WERI-Rb-1 (cell line): ENCODE measurements around the gene RNF180.
"Not testable (repeated sequence)": the region's sequence is repeated elsewhere in the genome, so short reads cannot be mapped to it uniquely, and the experiment has no call there.

Experiments
- DNase-seq: peaks from one replicate; pipeline ENCODE4 v3.0.0-alpha.2; 2020
- H3K27ac ChIP-seq: fragments of 250-450 bp; sonication (Bioruptor Pico); 2 replicates; pipeline ENCODE4 v1.5.1; 2020; ENCODE audit warnings: mild to moderate bottlenecking, moderate library complexity
- H3K27me3 ChIP-seq: fragments of 250-450 bp; sonication (Bioruptor Pico); 2 replicates; pipeline ENCODE4 v1.5.1; 2021; ENCODE audit warnings: mild to moderate bottlenecking, low read depth, moderate library complexity; ENCODE audit not compliant: insufficient read depth, severe bottlenecking
- H3K36me3 ChIP-seq: fragments of 250-450 bp; sonication (Bioruptor Pico); 2 replicates; pipeline ENCODE4 v1.5.1; 2020; ENCODE audit warnings: mild to moderate bottlenecking, moderate library complexity
- H3K4me3 ChIP-seq: 2 replicates; pipeline ENCODE4 v1.5.1; 2011; ENCODE audit warnings: low read depth, mild to moderate bottlenecking, control low read depth, low read length
- H3K9me3 ChIP-seq: fragments of 250-450 bp; sonication (Bioruptor Pico); 2 replicates; pipeline ENCODE4 v1.5.1; 2021; ENCODE audit warnings: mild to moderate bottlenecking, moderate library complexity; ENCODE audit not compliant: severe bottlenecking
- TF ChIP-seq, protein P1 (sequence below): IDR thresholded peaks from 2 replicates; pipeline ENCODE4 v1.5.1; 2011; ENCODE audit warnings: low read depth, mild to moderate bottlenecking, control low read depth, inconsistent platforms, low read length

Gene RNF180

GRCh38 chr5:64213011-64213410 is 47.4 kb downstream of the RNF180 start:
- TF ChIP-seq, protein P1, sequence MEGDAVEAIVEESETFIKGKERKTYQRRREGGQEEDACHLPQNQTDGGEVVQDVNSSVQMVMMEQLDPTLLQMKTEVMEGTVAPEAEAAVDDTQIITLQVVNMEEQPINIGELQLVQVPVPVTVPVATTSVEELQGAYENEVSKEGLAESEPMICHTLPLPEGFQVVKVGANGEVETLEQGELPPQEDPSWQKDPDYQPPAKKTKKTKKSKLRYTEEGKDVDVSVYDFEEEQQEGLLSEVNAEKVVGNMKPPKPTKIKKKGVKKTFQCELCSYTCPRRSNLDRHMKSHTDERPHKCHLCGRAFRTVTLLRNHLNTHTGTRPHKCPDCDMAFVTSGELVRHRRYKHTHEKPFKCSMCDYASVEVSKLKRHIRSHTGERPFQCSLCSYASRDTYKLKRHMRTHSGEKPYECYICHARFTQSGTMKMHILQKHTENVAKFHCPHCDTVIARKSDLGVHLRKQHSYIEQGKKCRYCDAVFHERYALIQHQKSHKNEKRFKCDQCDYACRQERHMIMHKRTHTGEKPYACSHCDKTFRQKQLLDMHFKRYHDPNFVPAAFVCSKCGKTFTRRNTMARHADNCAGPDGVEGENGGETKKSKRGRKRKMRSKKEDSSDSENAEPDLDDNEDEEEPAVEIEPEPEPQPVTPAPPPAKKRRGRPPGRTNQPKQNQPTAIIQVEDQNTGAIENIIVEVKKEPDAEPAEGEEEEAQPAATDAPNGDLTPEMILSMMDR = no peak
- Histone ChIP-seq H3K27ac (no peak overlapping the region), H3K4me3 (no peak overlapping the region), H3K9me3 (no peaks in the 10 kb centered on the region), H3K27me3 (no peaks in the 10 kb centered on the region), H3K36me3 (no peaks in the 10 kb centered on the region)
- DNase-seq = no peak

DNA sequence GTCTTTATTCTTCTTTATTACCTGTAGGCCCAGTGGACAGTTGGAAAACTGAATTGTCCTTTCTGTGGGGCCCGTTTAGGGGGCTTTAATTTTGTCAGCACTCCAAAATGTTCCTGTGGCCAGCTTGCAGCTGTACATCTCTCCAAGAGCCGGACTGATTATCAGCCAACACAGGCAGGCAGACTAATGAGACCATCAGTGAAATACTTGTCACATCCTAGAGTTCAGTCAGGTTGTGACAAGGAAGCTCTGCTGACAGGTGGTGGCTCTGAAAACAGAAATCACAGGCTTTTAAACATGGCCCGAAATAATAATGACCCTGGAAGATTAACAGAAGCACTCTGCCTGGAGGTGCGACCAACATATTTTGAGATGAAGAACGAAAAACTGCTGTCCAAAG is 47.9 kb downstream of the RNF180 start:
- H3K9me3 ChIP-seq = no peaks in the 10 kb centered on the region
- TF ChIP-seq, protein P1 = no peak
- no peak overlapping the region for H3K27ac ChIP-seq
- no peaks in the 10 kb centered on the region for H3K36me3 ChIP-seq
- no peak for DNase-seq
- H3K27me3 ChIP-seq = no peaks in the 10 kb centered on the region
- no peak overlapping the region for H3K4me3 ChIP-seq

GRCh38 chr5:64214132-64214531 is 48.5 kb downstream of the RNF180 start:
- no peak overlapping the region for H3K27ac ChIP-seq
- no peaks in the 10 kb centered on the region for H3K36me3 ChIP-seq
- TF ChIP-seq, protein P1 = no peak
- H3K9me3 ChIP-seq = no peaks in the 10 kb centered on the region
- no peaks in the 10 kb centered on the region for H3K27me3 ChIP-seq
- DNase-seq = no peak
- H3K4me3 ChIP-seq = no peak overlapping the region

DNA sequence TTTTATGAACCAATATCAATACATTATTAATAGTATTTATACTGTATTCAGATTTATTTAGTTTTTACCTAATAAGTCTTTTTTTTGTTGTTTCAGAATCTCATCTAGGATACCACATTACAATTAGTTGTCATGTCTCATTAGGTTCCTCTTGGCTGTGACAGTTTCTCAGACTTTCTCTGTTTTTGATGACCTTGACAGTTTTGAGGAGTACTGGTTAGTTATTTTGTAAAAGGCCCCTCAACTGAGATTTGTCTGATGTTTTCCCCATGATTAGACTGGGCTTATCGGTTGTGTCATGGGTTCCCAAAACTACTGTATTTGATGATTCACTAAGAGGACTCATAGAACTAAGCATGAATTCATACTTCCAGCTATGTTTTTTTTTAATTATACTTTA is 56.3 kb downstream of the RNF180 start:
- Histone ChIP-seq H3K36me3 (no peaks in the 10 kb centered on the region), H3K27ac (no peak overlapping the region), H3K9me3 (peaks cover 3% of the 10 kb centered on the region), H3K27me3 (no peaks in the 10 kb centered on the region), H3K4me3 (no peak overlapping the region)
- TF ChIP-seq, protein P1 = no peak
- no peak for DNase-seq

DNA sequence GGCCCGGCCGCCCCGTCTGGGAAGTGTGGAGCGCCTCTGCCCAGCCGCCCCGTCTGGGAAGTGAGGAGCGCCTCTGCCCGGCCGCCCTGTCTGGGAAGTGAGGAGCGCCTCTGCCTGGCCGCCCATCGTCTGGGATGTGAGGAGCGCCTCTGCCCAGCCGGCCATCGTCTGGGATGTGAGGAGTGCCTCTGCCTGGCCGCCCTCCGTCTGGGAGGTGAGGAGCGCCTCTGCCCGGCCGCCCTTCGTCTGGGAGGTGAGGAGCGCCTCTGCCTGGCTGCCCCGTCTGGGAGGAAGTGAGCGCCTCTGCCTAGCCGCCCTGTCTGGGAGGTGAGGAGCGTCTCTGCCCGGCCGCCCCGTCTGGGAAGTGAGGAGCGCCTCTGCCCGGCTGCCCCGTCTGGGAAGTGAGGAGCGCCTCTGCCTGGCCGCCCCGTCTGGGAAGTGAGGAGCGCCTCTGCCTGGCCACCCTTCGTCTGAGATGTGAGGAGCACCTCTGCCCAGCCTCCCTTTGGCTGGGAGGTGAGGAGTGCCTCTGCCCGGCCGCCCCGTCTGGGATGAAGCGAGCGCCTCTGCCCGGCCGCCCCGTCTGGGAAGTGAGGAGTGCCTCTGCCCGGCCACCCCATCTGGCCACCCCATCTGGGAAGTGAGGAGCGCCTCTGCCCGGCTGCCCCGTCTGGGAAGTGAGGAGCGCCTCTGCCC is 59.8 kb downstream of the RNF180 start:
- not testable (repeated sequence) for H3K4me3 ChIP-seq, H3K27ac ChIP-seq, DNase-seq, H3K36me3 ChIP-seq, H3K27me3 ChIP-seq, H3K9me3 ChIP-seq

GRCh38 chr5:64227131-64227537 is 61.5 kb downstream of the RNF180 start:
- H3K27ac ChIP-seq, H3K9me3 ChIP-seq, DNase-seq, H3K27me3 ChIP-seq, H3K4me3 ChIP-seq, H3K36me3 ChIP-seq: not testable (repeated sequence)

DNA sequence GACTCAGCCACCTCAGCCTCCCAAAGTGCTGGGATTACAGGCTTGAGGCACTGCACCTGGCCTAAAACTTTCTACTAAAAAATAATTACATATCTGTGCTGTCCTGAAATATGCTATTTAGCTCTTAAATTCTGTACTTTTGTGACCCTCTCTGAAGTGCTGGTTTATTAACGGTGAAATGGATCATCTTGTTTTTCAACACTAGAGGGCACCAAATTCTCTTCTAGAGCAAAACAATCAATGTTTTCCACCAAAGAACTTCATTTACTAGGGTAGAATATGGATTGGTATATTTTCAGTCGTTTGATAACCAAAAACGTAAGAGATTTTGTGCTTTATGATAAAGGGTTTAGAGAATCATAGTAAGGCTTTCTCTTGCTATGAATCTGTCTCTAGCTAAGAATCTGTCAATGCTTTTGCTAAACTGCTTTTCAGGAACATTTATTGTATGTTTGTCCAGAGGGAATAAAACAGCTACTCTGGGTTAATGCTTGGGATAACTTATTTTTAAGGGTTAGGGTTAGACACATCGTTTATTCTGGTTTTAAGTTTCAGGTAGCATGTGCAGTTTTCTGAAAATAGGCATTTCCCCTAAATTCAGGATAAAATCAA is 63.6 kb downstream of the RNF180 start:
- TF ChIP-seq, protein P1 = no peak
- DNase-seq = no peak
- Histone ChIP-seq H3K4me3 (no peak overlapping the region), H3K27ac (no peak overlapping the region), H3K27me3 (no peaks in the 10 kb centered on the region), H3K9me3 (peaks cover 3% of the 10 kb centered on the region), H3K36me3 (no peaks in the 10 kb centered on the region)
